Measurements from ENCODE around the gene CDH5.
"Not testable (repeated sequence)": the region's sequence is repeated elsewhere in the genome, so short reads cannot be mapped to it uniquely, and the experiment has no call there.

The CDH5 gene

GRCh38 chr16:66441586-66442375, 75.3 kb downstream of the CDH5 start:
- DNase-seq, result no peak

GRCh38 chr16:66442502-66443268, 76.2 kb downstream of the CDH5 start:
- no peak for DNase-seq

DNA sequence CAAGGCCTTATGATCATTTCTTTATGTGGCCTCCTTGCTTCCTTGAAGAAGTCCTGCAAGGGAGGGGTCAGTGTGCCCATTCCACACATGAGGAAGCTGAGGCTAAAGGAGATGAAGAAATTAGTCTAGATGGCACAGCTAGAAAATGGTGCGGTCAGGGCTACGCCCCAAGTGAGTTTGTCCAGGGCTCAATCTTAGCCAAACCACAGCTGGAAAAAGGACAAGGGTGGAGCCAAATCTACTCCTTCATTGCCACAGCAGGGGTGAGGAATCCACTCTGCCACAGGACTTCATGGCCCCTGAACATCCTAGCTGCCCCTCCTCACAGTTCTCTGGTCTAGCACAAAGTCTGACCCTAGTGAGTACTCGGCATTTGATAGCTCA, 76.8 kb downstream of the CDH5 start:
- no peak for DNase-seq

DNA sequence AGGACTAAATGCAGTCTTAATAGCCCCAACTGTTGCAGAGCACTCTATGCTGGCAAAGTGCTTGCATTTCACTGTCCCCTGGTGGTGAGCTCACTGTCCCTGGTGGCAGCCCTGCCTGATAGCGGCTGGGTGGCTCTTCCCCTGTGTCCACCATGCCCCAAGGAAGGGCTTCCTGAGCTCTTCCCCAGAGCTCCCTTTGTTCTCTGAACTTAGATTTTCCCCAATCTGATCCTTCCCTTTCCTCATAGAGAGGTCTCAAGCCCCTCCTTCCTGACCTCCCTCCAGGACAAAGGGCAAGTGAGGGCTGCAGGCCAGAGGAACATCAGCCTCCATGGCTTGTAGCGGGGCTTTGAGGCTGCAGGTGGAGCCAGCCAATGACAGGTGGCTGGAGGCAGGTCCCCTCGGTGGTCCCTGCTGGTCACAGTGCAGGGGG, 77.6 kb downstream of the CDH5 start:
- no peak for DNase-seq

DNA sequence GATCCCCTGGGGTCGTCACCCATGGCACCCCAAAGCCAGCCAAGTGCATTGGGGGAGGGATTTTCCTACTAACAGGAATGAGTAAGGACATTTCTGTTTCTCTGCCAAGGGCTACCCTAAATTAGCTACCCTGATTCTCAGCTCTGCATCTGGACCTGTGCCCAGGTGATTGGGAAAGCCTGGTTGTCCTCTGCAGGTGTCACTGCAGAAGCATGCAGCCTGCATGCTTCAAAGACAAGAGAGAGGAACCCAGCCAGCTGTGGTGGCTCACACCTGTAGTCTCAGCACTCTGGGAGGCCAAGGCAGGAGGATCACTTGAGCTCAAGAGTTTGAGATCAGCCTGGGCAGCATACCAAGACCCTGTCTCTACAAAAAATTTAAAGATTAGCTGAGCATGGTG, 80.2 kb downstream of the CDH5 start:
- no peak for DNase-seq

DNA sequence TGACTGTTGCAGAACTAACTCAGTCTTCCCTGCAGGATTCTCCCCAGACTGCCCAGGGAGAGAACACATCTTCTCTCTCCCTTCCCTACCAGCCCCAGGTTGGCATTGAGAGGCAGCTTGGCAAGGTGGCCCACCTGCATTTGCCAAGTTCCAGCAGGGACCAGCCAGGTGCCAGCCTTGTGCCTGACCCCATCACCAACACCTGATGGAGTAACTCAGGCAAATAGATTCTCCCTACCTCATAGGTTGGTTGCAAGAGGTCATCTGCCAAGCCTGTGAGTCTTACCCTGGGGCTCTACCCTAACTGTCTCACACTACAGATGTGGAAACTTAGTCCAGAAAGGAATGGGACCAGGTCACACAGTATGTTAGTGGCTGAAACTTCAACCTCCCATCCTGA, 81.0 kb downstream of the CDH5 start:
- DNase-seq, result no peak

DNA sequence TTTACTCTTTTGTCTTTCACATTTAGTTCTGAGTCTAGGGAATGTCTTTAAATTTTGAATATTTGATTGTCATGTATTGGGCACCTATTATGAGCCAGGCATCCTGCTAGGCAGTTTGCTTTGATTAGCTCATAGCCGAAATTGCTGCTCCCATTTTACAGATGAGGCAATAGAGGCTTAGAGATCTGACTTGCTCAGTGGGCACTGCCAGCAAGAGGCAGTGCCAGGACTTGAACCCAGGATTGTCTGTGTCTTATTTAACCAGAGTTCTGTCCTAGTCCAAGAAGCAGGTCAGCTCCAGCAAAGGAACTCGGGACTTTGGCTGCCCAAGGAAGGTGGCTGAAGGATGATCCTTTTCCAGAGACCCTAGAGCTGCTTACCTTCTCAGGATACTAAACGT, 85.1 kb downstream of the CDH5 start:
- no peak for DNase-seq

DNA sequence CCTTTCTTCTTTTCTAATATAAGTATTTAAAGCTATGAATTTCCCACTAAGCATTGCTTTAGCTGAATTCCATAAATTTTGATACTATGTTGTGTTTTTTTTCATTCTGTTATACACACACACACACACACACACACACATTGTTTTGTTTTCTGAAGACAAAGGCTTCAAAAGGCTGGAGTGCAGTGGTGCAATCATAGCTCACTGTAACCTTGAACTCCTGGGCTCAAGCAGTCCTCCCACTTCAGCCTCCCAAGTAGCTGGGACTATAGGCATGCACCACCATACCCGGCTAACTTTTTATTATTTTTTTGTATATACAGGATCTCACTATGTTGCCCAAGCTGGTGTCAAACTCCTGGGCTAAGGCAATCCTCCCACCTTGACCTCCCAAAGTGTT, 86.7 kb downstream of the CDH5 start:
- DNase-seq, result not testable (repeated sequence)

Data from activated CD4-positive, alpha-beta T cell treated with anti-CD3 and anti-CD28 coated beads for 48 hours (primary cell).